CD14-positive monocyte (primary cell): ENCODE data around the gene XPO4. TPM values are rescaled to one million over a fixed set of nuclear protein-coding genes. Genes with fewer than 3 reads are reported as not detected.

Experiments
- DNase-seq, 3 donors: peaks; one replicate each; pipeline ENCODE4 v3.0.0-alpha.2; 2011 to 2022
- H2AFZ ChIP-seq: 2 replicates; pipeline ENCODE4 v1.6.0; 2012; ENCODE audit warnings: mild to moderate bottlenecking, low read depth, low read length, inconsistent platforms; ENCODE audit not compliant: insufficient read depth, poor library complexity, severe bottlenecking
- H3K27ac ChIP-seq, 2 donors: 1 replicate in 1 of 2; 2 replicates in 1 of 2; pipeline ENCODE4 v1.5.1; 2012 to 2013; ENCODE audit warnings: low read length in 2 of 2, control low read depth in 1 of 2, inconsistent platforms in 1 of 2, low read depth in 1 of 2, mild to moderate bottlenecking in 1 of 2
- H3K27me3 ChIP-seq, 2 donors: one replicate each; pipeline versions ENCODE4 v1.6.0 to v1.6.1; 2011 to 2013; ENCODE audit warnings: low read length in 2 of 2; ENCODE audit not compliant: control insufficient read depth in 2 of 2, insufficient read depth in 2 of 2
- H3K36me3 ChIP-seq, 2 donors: replicated peaks in 1 of 2; 1 replicate in 1 of 2; 2 replicates in 1 of 2; pipeline versions ENCODE4 v1.5.1 to v1.6.1; 2012 to 2013; ENCODE audit warnings: low read length in 2 of 2, control low read depth in 1 of 2, inconsistent platforms in 1 of 2, mild to moderate bottlenecking in 1 of 2; ENCODE audit not compliant: insufficient read depth in 2 of 2, control insufficient read depth in 1 of 2
- H3K4me1 ChIP-seq, 2 donors: 1 replicate in 1 of 2; 2 replicates in 1 of 2; pipeline versions ENCODE4 v1.5.1 to v1.6.1; 2012 to 2013; ENCODE audit warnings: low read length in 2 of 2, control low read depth in 1 of 2, inconsistent platforms in 1 of 2, mild to moderate bottlenecking in 1 of 2, moderate library complexity in 1 of 2; ENCODE audit not compliant: insufficient read depth in 2 of 2, control insufficient read depth in 1 of 2
- H3K4me2 ChIP-seq: replicated peaks from 2 replicates; pipeline ENCODE3; 2012; ENCODE audit warnings: low read length, moderate library complexity, mild to moderate bottlenecking; ENCODE audit not compliant: poor library complexity, severe bottlenecking; ENCODE audit errors: extremely low read depth
- H3K4me3 ChIP-seq, 3 experiments: fragments of 200-600 bp in 1 of 3; sonication (generic) in 1 of 3; replicated peaks in 1 of 3; 1 replicate in 2 of 3; 2 replicates in 1 of 3; pipeline ENCODE4 v1.5.1; 2011 to 2013; ENCODE audit warnings: low read length in 3 of 3, mild to moderate bottlenecking in 3 of 3, control low read depth in 2 of 3, low read depth in 2 of 3, inconsistent platforms in 1 of 3, moderate library complexity in 1 of 3
- H3K79me2 ChIP-seq: 2 replicates; pipeline ENCODE4 v1.6.0; 2012; ENCODE audit warnings: mild to moderate bottlenecking, control low read depth, inconsistent platforms, low read length, moderate library complexity; ENCODE audit not compliant: insufficient read depth
- H3K9ac ChIP-seq: 2 replicates; pipeline ENCODE4 v1.6.0; 2017; ENCODE audit warnings: low read length, mild to moderate bottlenecking; ENCODE audit not compliant: insufficient read depth, poor library complexity, severe bottlenecking
- H3K9me3 ChIP-seq, 2 donors: replicated peaks in 1 of 2; 1 replicate in 1 of 2; 2 replicates in 1 of 2; pipeline versions ENCODE4 v1.5.1 to v1.6.1; 2012 to 2013; ENCODE audit warnings: low read length in 2 of 2, control low read depth in 1 of 2; ENCODE audit not compliant: control insufficient read depth in 1 of 2, insufficient read depth in 1 of 2
- H4K20me1 ChIP-seq: 2 replicates; pipeline ENCODE4 v1.6.0; 2012; ENCODE audit warnings: mild to moderate bottlenecking, low read length, control low read depth, moderate library complexity; ENCODE audit not compliant: insufficient read depth
- H3K27ac Mint-ChIP-seq, 7 donors: one replicate each; pipeline ENCODE4 v1.8.0; 2020; ENCODE audit warnings: mild to moderate bottlenecking in 7 of 7, mixed read lengths in 7 of 7, moderate library complexity in 6 of 7, inconsistent platforms in 2 of 7
- H3K27me3 Mint-ChIP-seq, 3 donors: one replicate each; pipeline ENCODE4 v1.8.0; 2021 to 2022; ENCODE audit warnings: low read depth in 3 of 3, mild to moderate bottlenecking in 3 of 3, mixed read lengths in 3 of 3, moderate library complexity in 3 of 3, inconsistent platforms in 1 of 3
- H3K36me3 Mint-ChIP-seq, 2 donors: one replicate each; pipeline ENCODE4 v1.8.0; 2020; ENCODE audit warnings: mixed read lengths in 2 of 2, inconsistent platforms in 1 of 2, mild to moderate bottlenecking in 1 of 2
- H3K4me1 Mint-ChIP-seq: one replicate; pipeline ENCODE4 v1.8.0; 2020; ENCODE audit warnings: mild to moderate bottlenecking, mixed read lengths
- H3K4me3 Mint-ChIP-seq, 2 donors: one replicate each; pipeline ENCODE4 v1.8.0; 2020; ENCODE audit warnings: mild to moderate bottlenecking in 2 of 2, mixed read lengths in 2 of 2, moderate library complexity in 1 of 2
- H3K9me3 Mint-ChIP-seq, 7 donors: one replicate each; pipeline ENCODE4 v1.8.0; 2020 to 2022; ENCODE audit warnings: mixed read lengths in 7 of 7, mild to moderate bottlenecking in 6 of 7, moderate library complexity in 6 of 7, inconsistent platforms in 2 of 7
- CTCF ChIP-seq: fragments of 200-600 bp; IDR thresholded peaks from one replicate; pipeline ENCODE4 v1.8.0; 2022; ENCODE audit warnings: antibody characterized with exemption, mild to moderate bottlenecking
- WGBS: methylation state at CpG from one replicate; pipeline ENCODE4 v1.1.5; 2013; ENCODE audit warnings: missing lambda C conversion rate; ENCODE audit not compliant: insufficient coverage; 5-methylcytosine and 5-hydroxymethylcytosine counted together
- intact Hi-C, 2 donors: fragments of 100-400 bp; cut with micrococcal nuclease; formaldehyde crosslinking; loops; one replicate each; pipeline versions ENCODE4 v1.15.0 to v1.15.1; 2023
- polyA plus RNA-seq, 3 donors: library from polyadenylated mRNA; depleted of rRNA in 1 of 3; unstranded in 2 of 3; stranded (reverse) in 1 of 3; fragments of 300-500 nt in 2 of 3; fragments of >200 nt in 1 of 3; fragmentation: Illumina TruSeq in 2 of 3; gene quantifications; 1 replicate in 2 of 3; 2 replicates in 1 of 3; pipeline ENCODE4 v1.2.3, GENCODE V29; 2012 to 2021

XPO4 gene
- polyA plus RNA-seq, 3 donors, result 2.9 to 4.4 (median 4.0) TPM

- no peak overlapping the region for H3K4me3 ChIP-seq
- H3K36me3 ChIP-seq, result peaks cover 14 to 34% of the 10 kb centered on the region in 2 donors
- Mint-ChIP-seq H3K27ac (no peak overlapping the region), H3K27me3 (peaks cover 0 to 1% (median 0%) of the 10 kb centered on the region in 3 donors), H3K4me1 (peaks cover 7% of the 10 kb centered on the region), H3K9me3 (no peaks in the 10 kb centered on the region), H3K36me3 (peaks cover 29 to 44% of the 10 kb centered on the region in 2 donors), H3K4me3 (no peak overlapping the region)
- H3K79me2 ChIP-seq, result no peaks in the 10 kb centered on the region
- no peaks in the 10 kb centered on the region for H3K4me1 ChIP-seq
- no peak for TF ChIP-seq CTCF
- H3K4me2 ChIP-seq, result no peak overlapping the region
- H3K27me3 ChIP-seq, result no peaks in the 10 kb centered on the region
- intact Hi-C loops, result no loop called here
- H2AFZ ChIP-seq, result no peak overlapping the region
- no peaks in the 10 kb centered on the region for H4K20me1 ChIP-seq
- no peaks in the 10 kb centered on the region for H3K9me3 ChIP-seq
- H3K27ac ChIP-seq, result no peak overlapping the region
- DNase-seq, result no peak
- H3K9ac ChIP-seq, result no peak overlapping the region
These were observed 41.7 kb downstream of the XPO4 start for GRCh38 chr13:20860844-20861243.

- Mint-ChIP-seq H3K4me1 (no peaks in the 10 kb centered on the region), H3K36me3 (peaks cover 27 to 40% of the 10 kb centered on the region in 2 donors), H3K4me3 (no peak overlapping the region), H3K9me3 (no peaks in the 10 kb centered on the region), H3K27me3 (peaks cover 0 to 1% (median 0%) of the 10 kb centered on the region in 3 donors), H3K27ac (peak overlapping the region in 1 of 7 donors; percentile 66)
- Histone ChIP-seq H3K27ac (no peak overlapping the region), H3K4me2 (no peak overlapping the region), H3K9me3 (no peaks in the 10 kb centered on the region), H2AFZ (no peak overlapping the region), H3K4me1 (no peaks in the 10 kb centered on the region), H4K20me1 (no peaks in the 10 kb centered on the region), H3K27me3 (no peaks in the 10 kb centered on the region), H3K36me3 (peaks cover 10 to 43% of the 10 kb centered on the region in 2 donors), H3K79me2 (no peaks in the 10 kb centered on the region), H3K4me3 (no peak overlapping the region), H3K9ac (no peak overlapping the region)
- no peak for DNase-seq
- TF ChIP-seq CTCF, result no peak
- intact Hi-C loops, result no loop called here
- 97% methylated on average over 2 of the region's 5 CpGs for WGBS
These were observed 45.9 kb downstream of the XPO4 start for GRCh38 chr13:20856650-20857049.
